Fibroblast of pulmonary artery (primary cell): ENCODE results near the gene ACSBG1.

Source experiments
- DNase-seq: peaks from one replicate; pipeline ENCODE4 v3.0.0-alpha.2; 2010; ENCODE audit warnings: low read depth
- H3K4me3 ChIP-seq: replicated peaks from 2 replicates; pipeline ENCODE4 v1.5.1; 2011; ENCODE audit warnings: low read depth, mild to moderate bottlenecking, control low read depth, low read length, moderate library complexity
- CTCF ChIP-seq: IDR thresholded peaks from 2 replicates; pipeline ENCODE4 v1.5.1; 2011; ENCODE audit warnings: mild to moderate bottlenecking, control low read depth, low read length, inconsistent platforms; ENCODE audit errors: missing control alignments

Gene ACSBG1

GRCh38 chr15:78168608-78169007, 65.8 kb downstream of the ACSBG1 start:
- no peak for TF ChIP-seq CTCF
- DNase-seq: no peak
- H3K4me3 ChIP-seq: no peak overlapping the region

- DNase-seq: no peak
- no peak overlapping the region for H3K4me3 ChIP-seq
- TF ChIP-seq CTCF: no peak
Measured at GRCh38 chr15:78167227-78167888, 67.0 kb downstream of the ACSBG1 start.

GRCh38 chr15:78164010-78164409, 70.4 kb downstream of the ACSBG1 start:
- TF ChIP-seq CTCF: no peak
- no peak for DNase-seq

GRCh38 chr15:78162038-78162437, 72.3 kb downstream of the ACSBG1 start:
- DNase-seq: no peak
- no peak overlapping the region for H3K4me3 ChIP-seq
- no peak for TF ChIP-seq CTCF

More at GRCh38 chr15:78164010-78164409, 70.4 kb downstream of the ACSBG1 start:
- no peak overlapping the region for H3K4me3 ChIP-seq

- DNase-seq: no peak
- no peak overlapping the region for H3K4me3 ChIP-seq
- TF ChIP-seq CTCF: no peak
Measured at GRCh38 chr15:78159395-78159794, 75.0 kb downstream of the ACSBG1 start.

GRCh38 chr15:78157203-78157602, 77.2 kb downstream of the ACSBG1 start:
- no peak for TF ChIP-seq CTCF
- DNase-seq: no peak
- no peak overlapping the region for H3K4me3 ChIP-seq

GRCh38 chr15:78156653-78157052, 77.7 kb downstream of the ACSBG1 start:
- no peak for TF ChIP-seq CTCF
- no peak for DNase-seq
- no peak overlapping the region for H3K4me3 ChIP-seq
